IMR-90 (cell line): ENCODE results near the gene ELP2. TPM values are rescaled to one million over a fixed set of nuclear protein-coding genes. Genes with fewer than 3 reads are reported as not detected.

Experiments
- ATAC-seq: fragments of 200-7000 bp; cut with Tn5 transposase; 2 replicates; pipeline ENCODE4 v1.9.1; 2020; ENCODE audit warnings: low read depth, mild to moderate bottlenecking, moderate library complexity
- BruUV-seq: library from RNA; stranded (reverse); fragments of 400-500 nt; replicated peaks from 2 replicates; lab custom pipeline; 2021; lab: Mats Ljungman, UMichigan
- CTCF ChIA-PET: fragments of 300-600 bp; formaldehyde crosslinking; extraction: SDS; loops from one replicate; lab custom pipeline; 2021; ENCODE audit warnings: antibody characterized with exemption; lab: Yijun Ruan, JAX
- POLR2A ChIA-PET: fragments of 300-600 bp; sonication (Branson Sonifier 250); formaldehyde crosslinking; loops from one replicate; lab custom pipeline; 2022; ENCODE audit warnings: antibody characterized with exemption; ENCODE audit not compliant: unreplicated experiment; lab: Charles Lee
- DNase-seq: peaks from one replicate; pipeline ENCODE4 v3.0.0; 2013
- H2AFZ ChIP-seq: replicated peaks from 2 replicates; pipeline ENCODE3; 2013; ENCODE audit warnings: low read length, mild to moderate bottlenecking; ENCODE audit not compliant: poor library complexity
- H2AK5ac ChIP-seq: 2 replicates; pipeline ENCODE4 v1.6.1; 2013; ENCODE audit warnings: low read depth, low read length, inconsistent platforms
- H2AK9ac ChIP-seq: replicated peaks from 2 replicates; pipeline ENCODE3; 2013; ENCODE audit warnings: mild to moderate bottlenecking, low read depth, low read length, moderate library complexity; ENCODE audit not compliant: poor library complexity
- H2BK120ac ChIP-seq: 2 replicates; pipeline ENCODE4 v1.6.1; 2013; ENCODE audit warnings: low read depth, low read length, inconsistent platforms
- H2BK15ac ChIP-seq: 3 replicates; pipeline ENCODE4 v1.6.1; 2013; ENCODE audit warnings: low read depth, low read length, inconsistent platforms
- H2BK20ac ChIP-seq: 2 replicates; pipeline ENCODE4 v1.6.1; 2013; ENCODE audit warnings: low read depth, mild to moderate bottlenecking, inconsistent platforms, low read length, moderate library complexity
- H2BK5ac ChIP-seq: 2 replicates; pipeline ENCODE4 v1.6.1; 2013; ENCODE audit warnings: mild to moderate bottlenecking, low read depth, low read length, inconsistent platforms; ENCODE audit not compliant: poor library complexity, severe bottlenecking
- H3K14ac ChIP-seq: replicated peaks from 2 replicates; pipeline ENCODE4 v1.6.1; 2013; ENCODE audit warnings: low read depth, low read length, inconsistent platforms
- H3K18ac ChIP-seq: 2 replicates; pipeline ENCODE4 v1.6.1; 2013; ENCODE audit warnings: low read depth, low read length, control low read depth
- H3K23ac ChIP-seq: 2 replicates; pipeline ENCODE4 v1.6.1; 2013; ENCODE audit warnings: low read depth, low read length, inconsistent platforms
- H3K27ac ChIP-seq: 2 replicates; pipeline ENCODE4 v1.5.1; 2013; ENCODE audit warnings: mild to moderate bottlenecking, control low read depth, low read length; ENCODE audit not compliant: insufficient read depth
- H3K27me3 ChIP-seq: 2 replicates; pipeline ENCODE4 v1.6.1; 2013; ENCODE audit warnings: low read length; ENCODE audit not compliant: control insufficient read depth, insufficient read depth
- H3K36me3 ChIP-seq: 2 replicates; pipeline ENCODE4 v1.6.1; 2013; ENCODE audit warnings: low read length, mixed read lengths; ENCODE audit not compliant: control insufficient read depth, insufficient read depth
- H3K4ac ChIP-seq: 2 replicates; pipeline ENCODE4 v1.6.1; 2013; ENCODE audit warnings: low read depth, low read length, inconsistent platforms
- H3K4me1 ChIP-seq: 2 replicates; pipeline ENCODE4 v1.6.1; 2013; ENCODE audit warnings: low read length, mixed read lengths; ENCODE audit not compliant: control insufficient read depth, insufficient read depth
- H3K4me2 ChIP-seq: 2 replicates; pipeline ENCODE4 v1.6.1; 2013; ENCODE audit warnings: low read depth, mild to moderate bottlenecking, control low read depth, low read length, moderate library complexity
- H3K4me3 ChIP-seq: 2 replicates; pipeline ENCODE4 v1.5.1; 2013; ENCODE audit warnings: low read depth, mild to moderate bottlenecking, control low read depth, low read length, moderate library complexity; ENCODE audit not compliant: insufficient read depth
- H3K56ac ChIP-seq: 2 replicates; pipeline ENCODE4 v1.6.1; 2013; ENCODE audit warnings: low read length, inconsistent platforms; ENCODE audit not compliant: insufficient read depth; ENCODE audit errors: extremely low read depth
- H3K79me1 ChIP-seq, 2 experiments: 2 replicates each; pipeline ENCODE4 v1.6.1; 2013; ENCODE audit warnings: low read length in 2 of 2, inconsistent platforms in 1 of 2, low read depth in 1 of 2
- H3K9ac ChIP-seq: 2 replicates; pipeline ENCODE4 v1.6.1; 2013; ENCODE audit warnings: low read depth, low read length, control low read depth
- H3K9me1 ChIP-seq: 2 replicates; pipeline ENCODE4 v1.6.1; 2013; ENCODE audit warnings: low read length, inconsistent platforms; ENCODE audit not compliant: insufficient read depth
- H3K9me3 ChIP-seq: 2 replicates; pipeline ENCODE4 v1.6.1; 2013; ENCODE audit warnings: low read length; ENCODE audit not compliant: control insufficient read depth, insufficient read depth
- H4K20me1 ChIP-seq: 2 replicates; pipeline ENCODE4 v1.6.1; 2013; ENCODE audit warnings: low read length, inconsistent platforms; ENCODE audit not compliant: insufficient read depth
- H4K5ac ChIP-seq: 2 replicates; pipeline ENCODE4 v1.6.1; 2013; ENCODE audit warnings: mild to moderate bottlenecking, low read depth, low read length, control low read depth
- H4K8ac ChIP-seq, 2 experiments: 2 replicates each; pipeline ENCODE4 v1.6.1; 2013; ENCODE audit warnings: low read depth in 2 of 2, low read length in 2 of 2, control low read depth in 1 of 2, inconsistent platforms in 1 of 2
- H4K91ac ChIP-seq: 2 replicates; pipeline ENCODE4 v1.6.1; 2013; ENCODE audit warnings: low read depth, low read length, inconsistent platforms; ENCODE audit not compliant: insufficient read depth
- CEBPB ChIP-seq: IDR thresholded peaks from 2 replicates; pipeline ENCODE4 v1.6.1; 2012; ENCODE audit warnings: low read depth, low read length, improper control_type of control experiment
- CHD1 ChIP-seq: IDR thresholded peaks from 2 replicates; pipeline ENCODE4 v1.6.1; 2012; ENCODE audit warnings: low read depth, low read length, improper control_type of control experiment
- CTCF ChIP-seq: conservative IDR thresholded peaks from 2 replicates; pipeline ENCODE4 v1.5.1; 2012; ENCODE audit warnings: mild to moderate bottlenecking, low read depth, low read length, improper control_type of control experiment
- ELK1 ChIP-seq: fragments of 150-350 bp; IDR thresholded peaks from 2 replicates; pipeline ENCODE4 v1.6.1; 2016; ENCODE audit warnings: low read depth, mild to moderate bottlenecking, low read length, moderate library complexity, borderline replicate concordance
- FOS ChIP-seq: fragments of 150-350 bp; IDR thresholded peaks from 2 replicates; pipeline ENCODE4 v1.6.1; 2016; ENCODE audit warnings: low read depth, low read length
- MXI1 ChIP-seq: IDR thresholded peaks from 2 replicates; pipeline ENCODE4 v1.6.1; 2012; ENCODE audit warnings: low read depth, mild to moderate bottlenecking, low read length, moderate library complexity, borderline replicate concordance
- NFE2L2 ChIP-seq: fragments of 150-350 bp; IDR thresholded peaks from 2 replicates; pipeline ENCODE4 v1.6.1; 2016; ENCODE audit warnings: low read depth, mild to moderate bottlenecking, low read length
- RAD21 ChIP-seq: IDR thresholded peaks from 2 replicates; pipeline ENCODE4 v1.6.1; 2012; ENCODE audit warnings: low read length, improper control_type of control experiment
- RFX5 ChIP-seq: IDR thresholded peaks from 2 replicates; pipeline ENCODE4 v1.8.0; 2012; ENCODE audit warnings: low read depth, mild to moderate bottlenecking, low read length, moderate library complexity
- SMC3 ChIP-seq: fragments of 150-350 bp; IDR thresholded peaks from 2 replicates; pipeline ENCODE4 v1.6.1; 2016; ENCODE audit warnings: low read depth, mild to moderate bottlenecking, antibody characterized with exemption, low read length, moderate library complexity
- WGBS, 2 experiments: methylation state at CpG; one replicate each; pipeline versions ENCODE4 v1.1.5 to v1.1.7; 2013; ENCODE audit warnings: missing lambda C conversion rate in 2 of 2; ENCODE audit not compliant: insufficient read length in 1 of 2; ENCODE audit errors: extremely low coverage in 2 of 2; 5-methylcytosine and 5-hydroxymethylcytosine counted together
- dilution Hi-C: fragments of 300-500 bp; cut with HindIII; formaldehyde crosslinking; loops from one replicate; pipeline ENCODE4 v1.14.3; 2018; ENCODE audit warnings: low sequenced_read_pairs; ENCODE audit not compliant: unreplicated experiment
- in situ Hi-C: fragments of 300-500 bp; cut with MboI; formaldehyde crosslinking; loops from 3 replicates; pipeline ENCODE4 v1.14.3; 2019; ENCODE audit warnings: low sequenced_read_pairs, inconsistent platforms, mixed read lengths
- intact Hi-C: fragments of 100-400 bp; cut with micrococcal nuclease; formaldehyde crosslinking; loops from 2 replicates; pipeline ENCODE4 v1.10.0; 2022
- polyA plus RNA-seq, 3 experiments: library from polyadenylated mRNA; depleted of rRNA; stranded (reverse); fragments of >200 nt; gene quantifications; 2 replicates each; pipeline ENCODE4 v1.2.3, GENCODE V29; 2012; ENCODE audit warnings: low replicate concordance in 1 of 3
- total RNA-seq: library from RNA; depleted of rRNA; stranded (reverse); fragments of >200 nt; gene quantifications from 2 replicates; pipeline ENCODE4 v1.2.3, GENCODE V29; 2012

Gene ELP2
- total and polyA plus RNA-seq, 2 of the 4 experiments (the other 2 are of a cell fraction): 48.1 to 161 TPM

GRCh38 chr18:36139245-36139644, 9.5 kb downstream of the ELP2 start:
- Histone ChIP-seq H2AK9ac (no peak overlapping the region), H3K14ac (no peak overlapping the region), H3K9ac (no peak overlapping the region), H2BK5ac (no peak overlapping the region), H3K4me1 (no peaks in the 10 kb centered on the region), H3K56ac (no peak overlapping the region), H3K27ac (no peak overlapping the region), H3K23ac (no peak overlapping the region), H3K36me3 (peaks cover 39% of the 10 kb centered on the region), H3K4ac (no peak overlapping the region), H3K9me3 (no peaks in the 10 kb centered on the region), H3K4me2 (no peak overlapping the region), H2AFZ (no peak overlapping the region), H4K91ac (no peak overlapping the region), H2BK15ac (no peak overlapping the region), H3K9me1 (no peaks in the 10 kb centered on the region; the same call in 1 of the 2 replicates), H3K18ac (no peak overlapping the region), H2BK120ac (no peak overlapping the region), H4K5ac (no peak overlapping the region), H3K4me3 (no peak overlapping the region), H2AK5ac (no peak overlapping the region), H2BK20ac (no peak overlapping the region), H4K20me1 (no peaks in the 10 kb centered on the region), H4K8ac (no peak overlapping the region), H3K27me3 (no peaks in the 10 kb centered on the region), H3K79me1 (peaks cover 1 to 9% of the 10 kb centered on the region in 2 experiments; a peak in 3 of 4 replicates)
- no peak for TF ChIP-seq FOS
- TF ChIP-seq ELK1: no peak
- TF ChIP-seq RAD21: no peak
- TF ChIP-seq RFX5: no peak
- no peak for TF ChIP-seq CTCF
- no peak for TF ChIP-seq MXI1
- TF ChIP-seq NFE2L2: no peak
- no peak for TF ChIP-seq CEBPB
- no peak for TF ChIP-seq CHD1
- TF ChIP-seq SMC3: no peak
- ChIA-PET CTCF (no interaction called here), POLR2A (no interaction called here)
- no CpG with 5 or more reads among the region's 5 CpGs for WGBS, 2 experiments
- ATAC-seq (no peak), DNase-seq (no peak)
- no TSS peak for BruUV-seq
- intact Hi-C loops: loop anchor here (5.0 kb wide), 1 partner anchor 618 kb away; no protein-coding TSS in a partner anchor
- dilution Hi-C loops: no loop called here
- in situ Hi-C loops: no loop called here
